GM19238 (cell line): ENCODE results near the gene WRAP73.
"Not testable (repeated sequence)": the region's sequence is repeated elsewhere in the genome, so short reads cannot be mapped to it uniquely, and the experiment has no call there.

Experiments used
- DNase-seq: peaks from one replicate; pipeline ENCODE4 v3.0.0; 2011; ENCODE audit warnings: low spot score; ENCODE audit not compliant: insufficient read length

The WRAP73 gene

DNA sequence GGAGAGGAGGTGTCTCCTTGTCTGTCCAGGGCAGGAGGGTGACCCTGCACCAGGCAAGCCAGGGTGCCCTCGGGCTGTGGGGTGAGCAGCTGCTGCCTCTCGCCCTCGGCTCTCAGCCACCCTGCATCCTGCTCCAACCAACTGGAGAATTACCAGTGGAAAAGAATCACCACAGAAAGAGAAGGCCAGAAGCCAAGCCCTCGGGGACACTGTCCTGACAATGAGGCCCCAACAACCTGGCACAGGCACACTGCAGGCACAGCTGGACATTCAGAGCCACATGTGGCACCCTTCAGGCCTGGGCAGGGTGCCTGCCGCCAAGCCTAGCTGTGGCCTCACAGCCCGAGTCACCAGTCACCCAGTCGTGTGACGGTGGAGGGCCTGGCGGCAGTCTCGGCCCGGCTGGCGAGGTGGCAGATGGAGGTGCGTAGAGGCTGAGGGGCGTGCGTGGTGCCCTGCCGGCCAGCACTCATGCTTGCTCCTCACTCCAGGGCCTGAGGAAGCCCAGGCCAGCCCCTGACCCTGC lies 50.6 kb downstream of the WRAP73 start:
- no peak for DNase-seq

DNA sequence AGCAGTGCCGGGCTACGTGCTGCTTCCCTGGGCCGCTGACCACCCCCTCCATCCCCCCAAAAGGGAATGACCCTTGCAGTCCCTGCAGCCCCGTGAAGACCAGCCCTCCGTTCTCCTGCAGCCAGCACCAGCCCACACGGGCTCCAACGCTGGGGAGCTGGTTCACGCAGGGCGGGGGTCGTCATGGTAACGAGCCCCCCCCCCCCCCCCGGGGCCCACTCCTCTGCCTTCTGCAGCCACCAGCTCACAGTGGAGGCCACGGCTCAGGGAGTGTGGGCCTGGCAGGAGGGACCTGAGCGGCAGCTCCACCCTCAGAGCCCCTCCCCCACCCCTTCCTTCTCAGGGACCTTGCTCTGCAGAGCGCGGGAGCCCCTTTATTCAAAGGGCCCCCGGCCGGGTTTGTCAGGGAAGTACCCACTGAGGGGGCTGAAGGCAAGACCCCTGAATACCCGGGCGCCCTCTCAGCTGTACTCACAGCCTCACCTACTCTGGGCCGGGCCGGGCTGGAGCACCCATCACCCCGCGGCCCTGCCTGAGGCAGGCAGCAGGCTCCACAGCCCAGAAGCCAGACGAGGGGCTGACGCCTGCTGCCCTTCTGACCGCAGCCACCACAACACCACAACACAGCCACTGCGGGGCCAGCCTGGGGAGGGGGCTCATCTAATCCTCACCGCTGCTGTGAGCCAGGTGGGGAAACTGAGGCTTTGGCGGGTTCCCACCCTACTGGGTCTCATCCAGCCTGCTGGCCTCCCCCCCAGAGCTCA lies 51.2 kb downstream of the WRAP73 start:
- DNase-seq, result no peak

DNA sequence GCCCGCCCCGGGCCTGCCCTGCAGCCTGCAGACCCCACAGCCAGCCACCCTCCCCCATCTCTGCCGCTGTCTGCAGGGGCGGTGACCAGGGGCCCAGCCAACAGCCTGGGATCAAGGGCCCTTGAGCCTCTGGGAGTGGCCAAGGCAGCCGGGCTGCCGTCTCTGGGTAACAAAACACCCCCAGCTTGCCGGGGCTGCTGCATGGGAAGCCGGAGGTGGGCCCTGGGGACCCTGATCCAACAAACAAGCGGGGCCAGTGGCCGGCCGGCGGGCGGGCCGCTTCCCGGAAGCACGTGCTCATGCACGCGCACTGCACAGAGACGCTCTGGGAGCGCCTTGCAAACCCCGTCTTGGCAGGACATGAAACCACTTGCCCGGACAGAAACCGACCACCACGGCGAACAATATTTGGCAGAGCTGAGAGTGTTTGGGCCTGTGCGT lies 51.8 kb downstream of the WRAP73 start:
- no peak for DNase-seq

DNA sequence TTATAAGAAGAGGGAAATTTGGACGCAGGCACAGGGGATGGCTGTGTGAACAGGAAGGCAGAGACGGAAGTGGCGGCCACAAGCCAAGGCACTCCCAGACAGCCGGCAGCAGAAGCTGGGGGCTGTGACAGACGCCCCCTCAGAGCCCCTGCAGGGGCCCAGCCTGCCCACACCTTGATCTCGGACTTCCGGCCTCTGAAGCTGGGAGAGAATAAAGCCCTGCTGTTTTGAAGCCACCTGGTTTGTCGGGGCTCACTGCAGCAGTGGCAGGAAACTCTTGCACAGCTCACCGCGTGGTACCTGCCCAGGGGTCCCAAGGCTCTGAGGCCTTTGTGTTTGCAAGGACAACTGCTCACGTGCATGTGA lies 52.3 kb downstream of the WRAP73 start:
- no peak for DNase-seq

DNA sequence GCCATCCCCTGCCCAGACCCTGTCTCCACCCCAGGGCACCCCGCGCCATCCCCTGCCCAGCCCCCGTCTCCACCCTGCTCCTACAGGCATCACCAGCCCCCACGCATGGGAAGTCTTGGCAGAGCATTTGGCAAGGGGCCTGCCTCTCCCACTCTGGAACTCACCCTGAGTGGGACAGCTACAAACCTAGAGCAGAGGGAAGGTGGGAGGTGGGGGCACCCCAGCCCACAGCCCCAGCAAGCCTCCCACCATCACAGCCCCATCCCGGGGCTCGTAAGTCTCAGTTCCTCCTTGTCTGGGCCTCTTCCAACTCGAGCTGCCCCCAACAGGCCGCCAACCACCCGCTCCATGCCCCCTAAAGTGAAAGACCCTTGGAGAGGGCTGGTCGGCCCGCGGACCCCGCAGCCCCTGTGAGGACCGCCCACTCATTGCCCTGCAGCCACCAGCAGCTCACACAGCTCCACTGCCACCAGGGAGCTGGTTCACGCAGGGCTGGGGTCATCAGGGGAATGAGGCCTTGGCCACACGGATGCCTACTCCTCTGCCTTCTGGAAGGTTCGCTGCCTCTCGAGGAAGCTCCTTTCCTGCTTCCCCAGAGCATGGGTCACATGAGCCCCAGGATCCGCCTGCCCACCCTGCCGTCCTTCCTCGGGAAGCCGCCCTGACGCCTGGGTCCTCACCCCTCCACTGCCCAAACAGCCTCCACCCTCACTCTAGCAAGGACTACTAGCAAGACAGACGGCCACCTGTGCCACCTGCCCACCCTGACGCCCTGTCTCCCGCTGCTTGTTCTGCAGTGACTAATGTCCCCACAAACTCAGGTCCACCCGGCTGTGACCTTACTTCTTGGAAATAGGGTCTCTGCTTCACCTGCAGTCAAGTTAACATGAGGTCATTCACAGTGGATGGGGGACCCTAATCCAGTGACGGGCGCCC lies 53.0 kb downstream of the WRAP73 start:
- DNase-seq, result no peak

DNA sequence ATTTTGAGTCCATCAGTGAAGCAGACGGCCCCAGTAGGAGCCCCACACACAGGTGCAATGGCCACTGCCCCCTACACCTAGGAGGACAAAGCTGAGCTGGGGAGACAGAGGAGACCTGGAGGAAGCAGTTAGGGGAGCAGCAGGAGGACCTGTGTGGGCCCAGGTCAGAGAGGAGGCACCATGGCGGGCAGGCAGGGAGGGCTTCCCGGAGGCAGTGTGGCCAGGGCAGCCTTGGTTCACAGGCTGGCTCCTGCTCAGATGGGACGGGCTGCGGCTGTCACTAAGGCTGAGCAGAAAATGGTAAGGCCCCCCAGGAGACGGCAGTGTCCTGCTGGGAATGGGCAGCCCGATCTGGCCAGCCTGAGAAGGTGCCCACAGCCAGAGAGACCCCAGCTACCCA lies 54.0 kb downstream of the WRAP73 start:
- DNase-seq, result no peak

DNA sequence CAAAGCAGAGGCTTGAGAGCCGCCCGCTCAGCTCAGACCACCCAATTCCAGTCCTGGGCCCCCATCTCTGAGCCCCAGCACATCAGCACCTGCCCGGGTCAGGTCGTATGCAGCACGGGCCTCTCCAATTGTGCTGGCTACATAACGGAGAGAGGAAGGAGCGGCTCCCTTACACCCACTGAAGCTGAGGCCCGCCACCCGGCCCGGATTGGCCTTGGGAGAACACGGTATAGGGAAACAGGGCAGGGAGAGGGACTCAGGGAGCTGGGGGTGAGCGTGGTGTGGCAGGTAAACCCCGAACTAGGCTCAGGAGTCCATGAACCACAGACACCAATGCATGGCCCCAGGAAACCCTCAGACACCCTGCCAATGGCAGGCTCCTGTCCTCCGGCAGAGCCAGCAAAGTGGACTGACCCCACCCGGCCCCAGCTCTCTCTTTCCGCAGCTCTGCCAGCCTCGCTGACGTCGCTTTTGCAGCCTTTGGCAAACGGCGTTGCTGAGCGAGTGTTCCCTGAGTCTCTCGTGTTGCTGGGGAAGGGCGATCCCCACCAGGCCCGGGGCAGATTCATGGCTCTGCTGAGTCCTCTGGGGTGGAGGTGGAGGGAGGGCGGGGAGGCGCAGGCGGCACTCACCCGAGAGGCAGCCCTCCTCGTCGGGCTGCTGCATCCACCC lies 55.1 kb downstream of the WRAP73 start:
- DNase-seq, result no peak

DNA sequence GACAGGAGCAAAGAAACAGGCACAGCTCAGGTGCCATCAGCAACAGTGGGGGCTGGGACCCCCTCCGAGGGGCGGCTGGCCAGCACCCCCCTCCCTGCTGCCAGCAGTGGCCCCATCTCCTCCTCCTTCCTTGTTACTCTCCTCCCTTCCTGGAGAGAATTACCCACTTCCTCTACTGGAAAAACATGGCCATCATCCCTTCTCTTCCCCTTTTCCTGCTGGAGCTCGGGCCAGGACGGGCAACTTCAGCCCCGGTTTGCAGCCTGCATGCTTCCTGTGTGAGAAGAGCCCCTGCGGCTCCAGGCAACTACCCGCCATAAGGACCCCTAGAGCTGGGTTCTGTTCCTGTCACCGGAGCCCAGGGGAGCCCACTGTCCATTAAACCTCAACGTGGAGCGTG lies 56.2 kb downstream of the WRAP73 start:
- DNase-seq, result no peak

DNA sequence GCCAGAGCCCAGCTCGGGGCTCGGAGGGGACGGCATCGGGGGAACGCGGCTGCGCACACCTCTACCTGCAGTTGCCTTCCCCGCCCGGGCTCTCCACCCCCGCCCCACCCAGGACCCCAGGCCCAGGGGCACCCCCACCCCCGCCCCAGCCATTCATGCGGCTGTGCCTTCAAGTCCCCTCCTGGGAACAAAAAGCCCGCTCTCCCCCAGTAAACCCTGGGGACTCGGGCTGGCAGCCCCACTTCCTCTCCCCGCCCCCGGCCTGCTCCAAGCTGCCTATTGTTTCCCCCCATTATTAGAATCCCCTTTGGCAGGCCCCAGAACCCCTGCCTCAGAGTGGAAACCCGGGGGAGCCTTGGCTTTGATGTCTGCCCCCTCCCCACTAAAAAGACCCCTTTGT lies 56.6 kb downstream of the WRAP73 start:
- DNase-seq, result no peak

DNA sequence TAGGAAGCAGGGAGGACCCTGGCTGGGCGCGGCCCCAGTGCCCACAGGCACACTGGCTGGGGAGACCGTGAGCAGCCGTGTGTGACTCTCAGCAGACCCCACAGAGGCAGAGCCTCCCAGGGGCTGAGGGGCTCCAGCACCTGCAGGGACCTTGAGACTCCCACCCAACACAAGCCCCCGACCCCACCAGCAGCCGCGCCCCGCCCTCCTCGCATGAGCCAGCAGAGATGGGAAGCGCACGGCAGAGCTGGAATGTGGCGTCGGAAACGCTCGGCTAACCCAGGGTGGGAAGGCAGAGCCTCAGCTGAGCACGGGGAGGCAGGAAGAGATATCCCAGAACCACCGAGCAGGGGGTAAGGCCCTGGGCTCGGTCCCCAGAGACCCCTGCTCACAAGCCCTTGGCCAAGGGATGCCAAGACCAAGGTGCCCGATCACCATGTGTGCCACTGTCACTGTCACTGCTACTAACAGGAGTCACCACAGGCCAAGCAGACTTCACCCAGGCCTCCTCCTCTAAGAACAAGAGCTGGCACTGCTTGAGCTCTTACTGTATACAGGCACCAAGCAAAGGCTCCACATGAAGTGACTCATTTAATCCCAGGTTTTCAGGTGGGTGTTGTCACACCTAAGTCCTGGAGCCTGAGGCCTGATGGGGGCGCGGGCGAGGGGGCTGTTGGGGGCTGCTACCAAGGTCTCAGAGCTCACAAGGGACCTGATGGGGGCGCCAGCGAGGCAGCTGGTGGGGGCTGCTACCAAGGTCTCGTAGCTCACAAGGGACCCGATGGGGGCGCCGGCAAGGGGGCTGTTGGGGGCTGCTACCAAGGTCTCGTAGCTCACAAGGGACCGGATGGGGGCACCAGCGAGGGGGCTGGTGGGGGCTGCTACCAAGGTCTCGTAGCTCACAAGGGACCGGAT lies 58.7 kb downstream of the WRAP73 start:
- no peak for DNase-seq

DNA sequence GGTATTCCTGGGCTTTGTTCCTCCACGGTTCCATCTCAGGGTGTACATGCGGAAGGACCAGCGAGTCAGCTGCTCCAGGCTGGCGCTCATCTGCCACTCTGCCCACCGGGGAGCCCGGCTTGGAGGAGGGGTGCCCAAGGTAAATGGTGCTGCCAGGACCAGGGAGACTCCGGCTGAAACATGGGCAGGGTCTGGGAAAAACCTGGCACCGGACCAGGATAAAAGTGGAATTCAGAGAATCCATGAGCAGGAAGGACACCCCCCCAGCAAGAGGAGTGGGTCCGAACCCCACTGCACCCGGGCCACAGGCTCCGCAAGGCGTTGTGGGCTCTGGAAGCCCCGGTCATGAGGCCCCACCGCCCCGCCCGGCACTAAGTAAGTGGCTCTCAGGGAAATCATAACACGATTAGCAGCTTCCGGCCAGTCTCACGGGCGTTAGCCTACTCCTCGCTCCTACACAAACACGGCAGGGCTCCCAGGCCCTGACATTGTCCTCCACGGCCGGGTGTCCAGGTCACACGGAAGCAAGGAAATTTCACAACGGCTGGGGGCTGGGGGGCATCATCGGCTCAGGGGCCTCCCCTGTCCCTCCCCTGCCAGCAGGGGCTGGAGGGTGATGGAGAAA lies 59.7 kb downstream of the WRAP73 start:
- no peak for DNase-seq

DNA sequence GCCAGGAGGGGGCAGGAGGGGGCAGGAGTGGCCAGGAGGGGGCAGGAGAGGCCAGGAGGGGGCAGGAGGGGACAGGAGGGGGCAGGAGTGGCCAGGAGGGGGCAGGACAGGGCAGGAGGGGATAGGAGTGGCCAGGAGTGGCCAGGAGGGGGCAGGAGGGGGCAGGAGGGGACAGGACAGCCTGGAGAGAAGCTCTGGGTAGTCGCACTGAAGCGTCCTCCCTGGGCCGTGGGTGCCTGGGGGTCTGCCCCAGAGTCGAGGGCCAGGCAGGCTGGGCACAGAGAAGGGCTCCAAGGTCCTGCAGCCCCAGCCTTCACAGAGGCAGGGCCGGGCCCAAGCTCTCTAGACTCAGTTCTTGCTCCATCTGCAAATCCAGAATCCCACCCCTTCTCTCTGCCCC lies 61.5 kb downstream of the WRAP73 start:
- DNase-seq, result no peak

DNA sequence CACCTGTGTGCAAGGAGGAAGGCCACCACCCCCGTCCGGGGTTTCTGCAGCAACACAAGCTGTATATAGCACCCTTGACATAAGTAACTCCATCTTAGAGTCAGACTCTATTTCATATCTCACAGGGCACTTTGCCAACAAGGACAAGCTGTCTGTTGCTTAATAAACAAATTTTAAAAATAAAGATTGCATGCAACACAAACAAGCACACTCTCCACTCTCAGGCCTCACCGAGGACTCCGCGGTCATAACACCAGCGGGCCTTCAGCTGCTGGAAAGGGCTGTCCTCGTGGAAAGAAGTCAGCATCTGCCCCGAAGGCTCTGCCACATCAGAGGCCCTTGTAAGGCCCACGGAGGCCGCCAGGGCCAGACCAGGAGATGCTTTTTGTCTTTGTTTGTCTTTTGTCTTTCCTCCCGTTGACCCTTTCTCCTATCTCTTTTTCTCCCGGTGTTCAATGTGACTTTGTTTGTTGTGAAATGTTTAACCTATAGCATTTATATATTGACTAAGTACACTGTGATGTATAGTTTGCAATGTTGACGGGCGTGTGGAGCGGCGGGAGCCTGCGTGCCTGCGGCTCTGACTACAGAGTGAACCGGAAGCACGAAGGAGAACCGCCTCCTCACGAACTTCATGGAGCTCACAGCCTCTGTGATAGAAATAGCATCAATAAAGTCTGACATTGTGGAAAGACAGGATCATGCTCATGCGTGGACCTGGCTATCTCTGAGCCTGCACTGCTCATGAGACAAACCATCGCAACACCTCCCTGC lies 62.7 kb downstream of the WRAP73 start:
- no peak for DNase-seq

DNA sequence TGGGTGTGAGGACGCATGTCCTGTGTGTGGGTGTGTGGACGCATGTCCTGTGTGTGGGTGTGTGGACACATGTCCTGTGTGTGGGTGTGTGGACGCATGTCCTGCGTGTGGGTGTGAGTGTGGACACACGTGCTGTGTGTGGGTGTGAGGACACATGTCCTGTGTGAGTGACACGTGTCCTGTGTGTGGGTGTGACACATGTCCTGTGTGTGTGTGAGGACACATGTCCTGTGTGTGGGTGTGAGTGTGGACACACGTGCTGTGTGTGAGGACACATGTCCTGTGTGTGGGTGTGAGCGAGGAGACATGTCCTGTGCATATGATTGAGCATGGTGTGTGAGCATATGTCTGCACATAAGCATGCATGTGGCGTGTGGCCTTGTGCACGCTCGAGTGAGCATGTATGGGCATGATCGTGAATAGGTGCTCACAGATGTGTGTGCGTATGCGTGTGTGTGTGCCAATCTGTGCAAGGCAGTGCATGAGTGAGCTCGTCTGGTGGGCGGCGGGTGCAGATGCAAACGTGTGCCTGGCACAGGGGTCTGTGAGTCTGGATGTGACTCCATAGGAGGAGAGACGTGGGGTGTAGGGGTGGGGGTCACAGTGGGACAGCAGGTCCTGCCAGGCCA lies 63.8 kb downstream of the WRAP73 start:
- DNase-seq, result no peak

DNA sequence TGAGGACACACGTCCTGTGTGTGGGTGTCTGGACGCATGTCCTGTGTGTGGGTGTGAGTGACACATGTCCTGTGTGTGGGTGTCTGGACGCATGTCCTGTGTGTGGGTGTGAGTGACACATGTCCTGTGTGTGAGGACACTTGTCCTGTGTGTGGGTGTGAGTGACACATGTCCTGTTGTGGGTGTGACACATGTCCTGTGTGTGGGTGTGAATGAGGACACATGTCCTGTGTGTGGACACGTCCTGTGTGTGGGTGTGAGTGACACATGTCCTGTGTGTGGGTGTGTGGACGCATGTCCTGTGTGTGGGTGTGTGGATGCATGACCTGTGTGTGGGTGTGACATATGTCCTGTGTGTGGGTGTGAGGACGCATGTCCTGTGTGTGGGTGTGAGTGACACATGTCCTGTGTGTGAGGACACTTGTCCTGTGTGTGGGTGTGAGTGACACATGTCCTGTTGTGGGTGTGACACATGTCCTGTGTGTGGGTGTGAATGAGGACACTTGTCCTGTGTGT lies 64.5 kb downstream of the WRAP73 start:
- not testable (repeated sequence) for DNase-seq

DNA sequence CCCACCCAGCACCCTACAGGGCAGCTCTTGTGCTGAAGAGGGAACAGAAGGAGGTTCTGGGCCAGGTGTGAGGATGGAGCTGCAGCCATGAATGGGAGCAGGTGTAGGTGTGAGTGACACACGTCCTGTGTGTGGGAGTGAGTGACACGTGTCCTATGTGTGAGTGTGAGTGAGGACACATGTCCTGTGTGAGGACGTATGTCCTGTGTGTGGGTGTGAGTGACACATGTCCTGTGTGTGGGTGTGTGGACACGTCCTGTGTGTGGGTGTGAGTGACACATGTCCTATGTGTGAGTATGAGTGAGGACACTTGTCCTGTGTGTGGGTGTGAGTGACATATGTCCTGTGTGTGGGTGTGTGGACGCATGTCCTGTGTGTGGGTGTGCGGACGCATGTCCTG lies 65.0 kb downstream of the WRAP73 start:
- no peak for DNase-seq

DNA sequence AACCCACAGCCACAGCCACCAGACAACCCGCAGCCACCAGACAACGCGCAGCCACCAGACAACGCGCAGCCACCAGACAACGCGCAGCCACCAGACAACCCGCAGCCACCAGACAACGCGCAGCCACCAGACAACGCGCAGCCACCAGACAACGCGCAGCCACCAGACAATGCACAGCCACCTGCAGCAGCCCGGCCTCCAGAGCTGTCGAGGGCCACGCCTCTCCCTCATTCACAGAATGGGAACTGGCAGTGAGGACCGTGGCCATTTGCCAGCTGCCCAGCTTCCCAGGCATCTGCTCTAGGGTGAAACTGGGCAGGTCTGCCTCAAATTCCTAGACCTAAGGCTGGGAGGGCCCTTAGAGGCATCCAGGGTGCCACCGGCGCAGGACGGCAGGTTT lies 66.2 kb downstream of the WRAP73 start:
- not testable (repeated sequence) for DNase-seq

DNA sequence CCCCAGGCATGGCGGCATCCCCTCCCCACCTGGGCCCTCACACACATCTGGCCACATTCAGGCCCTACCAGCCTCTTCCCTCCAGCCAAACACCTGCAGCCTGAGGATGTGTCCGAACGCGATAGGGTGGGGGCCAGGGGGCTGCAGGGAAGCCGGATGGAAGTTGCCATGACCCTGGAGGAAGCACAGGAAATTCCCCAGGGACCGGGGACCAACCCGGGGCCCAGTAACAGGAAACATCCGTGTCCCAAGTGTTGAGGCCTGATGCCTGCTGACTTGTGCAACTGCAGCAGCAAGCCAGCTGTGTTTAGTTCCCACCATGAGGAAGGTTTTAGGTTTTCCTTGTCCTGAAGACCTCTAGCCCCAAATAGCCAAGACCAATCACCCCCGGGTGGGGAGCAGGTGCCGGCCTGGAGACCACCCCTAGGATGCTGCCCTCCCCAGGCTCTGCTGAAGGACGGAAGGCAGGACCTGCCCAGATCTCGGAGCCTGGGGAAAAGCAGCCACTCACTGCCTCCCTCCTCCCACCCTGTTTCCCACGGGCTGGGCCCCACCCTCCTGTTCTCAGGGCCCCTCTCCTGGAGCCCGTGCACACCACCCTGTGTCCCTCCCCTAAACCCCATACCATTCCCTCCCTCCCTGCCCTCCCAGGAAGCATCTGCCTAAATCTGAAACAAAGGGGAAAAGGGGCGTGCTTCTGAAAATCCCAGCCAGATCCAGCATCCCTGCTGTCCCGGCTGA lies 68.4 kb downstream of the WRAP73 start:
- DNase-seq, result no peak
